ENCODE data around the gene GPR63.

- TF ChIP-seq POLR2A (IDR thresholded peaks at IDR 0.05) (no peak), CTCF (IDR thresholded peaks at IDR 0.05) (no peak), POLR2AphosphoS5 (IDR thresholded peaks at IDR 0.05) (no peak), EP300 (IDR thresholded peaks at IDR 0.05) (no peak)
These were observed 3.2 kb downstream of the GPR63 start for GRCh38 chr6:96834070-96834469.
